Measurements from ENCODE around the gene AFAP1.

AFAP1 gene

GRCh38 chr4:7808181-7808580 lies 131.5 kb downstream of the AFAP1 start:
- no peaks in the 10 kb centered on the region for H3K4me1 ChIP-seq (ENCODE audit: control insufficient read depth, insufficient read depth, low read length)
- ChIA-PET POLR2A (no interaction called here), CTCF (interaction anchor here (1.0 to 7.5 kb wide), 2 partner anchors 36 to 181 kb away, joined by 3 to 100 read pairs; no protein-coding TSS in a partner anchor)
- no peak overlapping the region for H3K27ac ChIP-seq (ENCODE audit: extremely low read depth, low read depth, low read length)
- TF ChIP-seq ZNF704 (tag by site-specific recombination; IDR thresholded peaks at IDR 0.05) (no peak), ZNF223 (tag by site-specific recombination; IDR thresholded peaks at IDR 0.05) (no peak), PBX3 (CRISPR knock-in tag; IDR thresholded peaks at IDR 0.05) (no peak), PRDM6 (tag by site-specific recombination; IDR thresholded peaks at IDR 0.05) (no peak), PRDM1 (tag by site-specific recombination; IDR thresholded peaks at IDR 0.05) (no peak), ZBTB10 (tag by site-specific recombination; IDR thresholded peaks at IDR 0.05) (no peak), YY2 (tag by site-specific recombination; IDR thresholded peaks at IDR 0.05) (no peak), ZNF175 (tag by site-specific recombination; IDR thresholded peaks at IDR 0.05) (no peak), MZF1 (tag by site-specific recombination; IDR thresholded peaks at IDR 0.05; ENCODE audit: borderline replicate concordance) (no peak), GLIS1 (tag by site-specific recombination; IDR thresholded peaks at IDR 0.05) (no peak), ZNF580 (tag by site-specific recombination; IDR thresholded peaks at IDR 0.05) (no peak), ZBTB11 (tag by site-specific recombination; conservative IDR thresholded peaks at IDR 0.05; ENCODE audit: low read depth) (no peak), ZBTB44 (tag by site-specific recombination; IDR thresholded peaks at IDR 0.05) (no peak), GLIS2 (tag by site-specific recombination; IDR thresholded peaks at IDR 0.05) (no peak), ZNF530 (tag by site-specific recombination; IDR thresholded peaks at IDR 0.05; ENCODE audit: low read depth) (no peak), ZNF266 (tag by site-specific recombination; IDR thresholded peaks at IDR 0.05; ENCODE audit: low read depth) (no peak)
- H3K9me3 ChIP-seq (ENCODE audit: control insufficient read depth, insufficient read depth, low read depth, low read length), result no peaks in the 10 kb centered on the region
- H3K36me3 ChIP-seq (ENCODE audit: control insufficient read depth in 2 of 2, insufficient read depth in 1 of 2, low read length in 2 of 2), result peaks cover 0 to 19% of the 10 kb centered on the region in 2 experiments; a peak in 1 of 3 replicates
- no peak overlapping the region for H3K4me3 ChIP-seq (ENCODE audit: low read depth, low read length)
